Stimulated activated CD4-positive, alpha-beta T cell treated with anti-CD3 and anti-CD28 coated beads, Interleukin-1b, Interleukin-23, amount 100 ng/mL, for 24 hours (primary cell): ENCODE data around the gene ZNF618.

ENCODE experiments used
- DNase-seq, 4 experiments: peaks; one replicate each; pipeline ENCODE4 v3.0.0-alpha.2; 2020; ENCODE audit warnings: low read depth in 4 of 4, low spot score in 1 of 4

Gene ZNF618

GRCh38 chr9:113882181-113882580, 6.1 kb downstream of the ZNF618 start:
- DNase-seq = no peak

GRCh38 chr9:113882636-113883164, 6.6 kb downstream of the ZNF618 start:
- no peak for DNase-seq

- no peak for DNase-seq
Measured at GRCh38 chr9:113885183-113886025, 9.3 kb downstream of the ZNF618 start.

- no peak for DNase-seq
Measured at GRCh38 chr9:113886026-113886369, 9.9 kb downstream of the ZNF618 start.

DNA sequence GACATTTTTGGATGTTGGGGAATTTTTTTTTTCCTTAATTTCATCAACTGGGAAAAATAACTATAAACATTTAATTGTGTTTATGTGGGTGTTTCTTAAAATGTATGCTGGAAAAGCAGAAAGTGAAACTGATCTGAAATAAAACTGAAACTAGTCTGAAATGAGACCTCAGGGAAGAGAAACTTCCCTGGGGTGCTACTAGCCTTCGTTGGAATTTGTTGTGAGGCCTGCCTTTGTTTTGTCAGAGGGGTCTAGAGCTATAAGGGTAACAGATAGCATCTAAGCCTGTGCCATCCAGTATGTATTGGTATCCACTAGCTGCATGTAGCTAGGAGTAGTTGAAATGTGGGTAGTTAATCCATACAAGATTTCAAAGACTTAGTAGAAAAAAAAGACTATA, 10.4 kb downstream of the ZNF618 start:
- DNase-seq = no peak

- no peak for DNase-seq
Measured at GRCh38 chr9:113886933-113887332, 10.8 kb downstream of the ZNF618 start.

GRCh38 chr9:113887436-113887835, 11.3 kb downstream of the ZNF618 start:
- no peak for DNase-seq

DNA sequence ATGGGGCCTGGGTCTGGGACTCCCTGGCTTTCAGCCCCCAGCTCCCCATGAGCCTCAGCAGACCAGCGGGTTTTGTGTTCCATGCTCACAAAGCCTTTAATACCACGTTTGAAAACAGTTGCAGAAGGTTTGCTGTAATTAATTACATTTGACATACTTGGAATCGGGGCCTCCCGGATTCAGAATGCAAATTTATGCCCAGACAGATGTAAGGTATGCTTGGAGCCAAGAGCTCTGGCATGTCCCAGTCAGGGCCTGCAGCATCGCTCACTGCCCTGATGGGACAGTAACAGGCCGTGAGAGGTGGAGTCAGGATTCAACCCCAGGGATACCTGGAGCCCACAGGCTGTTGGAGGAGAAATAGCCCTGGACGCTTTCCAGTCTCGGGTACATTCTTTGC, 12.2 kb downstream of the ZNF618 start:
- DNase-seq = no peak

- DNase-seq = no peak
Measured at GRCh38 chr9:113888976-113889375, 12.9 kb downstream of the ZNF618 start.

DNA sequence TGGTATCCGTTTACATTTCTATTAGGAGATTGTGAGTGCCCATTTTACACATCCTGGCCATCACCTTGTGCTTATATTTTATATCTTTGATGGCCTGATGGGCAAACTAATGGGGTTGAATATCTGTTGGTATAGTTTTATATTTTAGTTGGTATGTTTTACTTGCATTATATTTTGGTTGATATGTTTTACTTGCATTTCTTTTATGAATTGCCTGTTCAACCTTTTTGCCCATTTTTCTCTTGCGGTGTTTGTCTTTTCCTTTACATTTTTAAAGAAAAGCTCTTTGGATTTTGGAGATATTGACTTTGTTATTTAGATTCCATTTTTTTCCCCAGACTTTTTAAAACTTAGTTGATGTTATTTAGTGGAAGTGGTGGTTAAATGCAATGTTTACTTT, 14.6 kb downstream of the ZNF618 start:
- DNase-seq = no peak

DNA sequence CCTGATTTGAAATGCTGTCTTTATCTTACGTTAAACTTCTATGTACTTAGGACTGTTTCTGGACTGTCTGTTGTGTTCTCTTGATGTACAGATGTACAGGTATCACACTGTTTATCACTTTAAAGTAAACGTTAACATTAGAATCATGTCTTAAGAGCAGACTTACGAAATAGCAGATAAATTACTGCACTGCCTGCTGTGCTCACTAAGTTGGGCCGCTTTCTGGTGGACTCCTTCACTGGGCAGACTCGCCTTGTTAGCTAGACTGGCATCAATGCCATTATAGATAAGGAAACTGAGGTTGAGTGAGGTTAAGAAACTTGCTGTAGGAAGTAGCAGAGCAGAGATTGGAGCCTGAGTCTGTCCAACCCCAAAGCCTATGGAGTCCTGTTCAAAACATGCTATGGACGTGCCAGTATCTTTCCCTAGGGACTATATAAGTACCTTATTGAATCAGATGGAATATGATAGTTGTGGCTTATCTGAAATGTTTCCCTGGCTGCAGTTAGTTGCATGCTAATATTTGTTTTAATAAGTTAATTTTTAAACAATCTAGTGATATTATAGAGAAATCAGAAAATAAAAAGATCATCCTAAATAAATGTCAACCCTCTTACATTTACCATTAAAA, 16.9 kb downstream of the ZNF618 start:
- no peak for DNase-seq

- DNase-seq = no peak
Measured at GRCh38 chr9:113894166-113894565, 18.1 kb downstream of the ZNF618 start.

- DNase-seq = no peak
Measured at GRCh38 chr9:113895526-113895925, 19.4 kb downstream of the ZNF618 start.

GRCh38 chr9:113896713-113897112, 20.6 kb downstream of the ZNF618 start:
- no peak for DNase-seq

DNA sequence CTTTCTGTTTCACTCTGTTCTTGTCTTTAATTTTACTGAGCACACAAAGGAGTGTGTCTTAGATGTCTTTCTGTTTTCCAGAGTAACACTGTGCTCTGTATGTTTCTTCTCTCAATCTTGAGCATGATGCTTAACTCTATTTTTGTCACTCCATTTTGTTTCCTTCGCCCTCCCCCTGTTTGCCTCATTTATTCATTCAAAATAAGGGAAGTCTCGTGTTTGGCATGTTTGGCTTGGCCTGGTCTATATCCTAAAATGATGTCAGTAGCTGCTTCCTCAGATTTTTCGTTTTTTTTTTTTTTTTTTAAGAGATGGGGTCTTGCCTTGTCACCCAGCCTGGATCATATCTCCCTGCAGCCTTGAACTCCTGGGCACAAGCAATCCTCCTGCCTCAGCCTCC, 22.0 kb downstream of the ZNF618 start:
- no peak for DNase-seq

GRCh38 chr9:113898596-113898995, 22.5 kb downstream of the ZNF618 start:
- DNase-seq = no peak

- no peak for DNase-seq
Measured at GRCh38 chr9:113899205-113899604, 23.1 kb downstream of the ZNF618 start.

- DNase-seq = no peak
Measured at GRCh38 chr9:113901221-113901688, 25.1 kb downstream of the ZNF618 start.

DNA sequence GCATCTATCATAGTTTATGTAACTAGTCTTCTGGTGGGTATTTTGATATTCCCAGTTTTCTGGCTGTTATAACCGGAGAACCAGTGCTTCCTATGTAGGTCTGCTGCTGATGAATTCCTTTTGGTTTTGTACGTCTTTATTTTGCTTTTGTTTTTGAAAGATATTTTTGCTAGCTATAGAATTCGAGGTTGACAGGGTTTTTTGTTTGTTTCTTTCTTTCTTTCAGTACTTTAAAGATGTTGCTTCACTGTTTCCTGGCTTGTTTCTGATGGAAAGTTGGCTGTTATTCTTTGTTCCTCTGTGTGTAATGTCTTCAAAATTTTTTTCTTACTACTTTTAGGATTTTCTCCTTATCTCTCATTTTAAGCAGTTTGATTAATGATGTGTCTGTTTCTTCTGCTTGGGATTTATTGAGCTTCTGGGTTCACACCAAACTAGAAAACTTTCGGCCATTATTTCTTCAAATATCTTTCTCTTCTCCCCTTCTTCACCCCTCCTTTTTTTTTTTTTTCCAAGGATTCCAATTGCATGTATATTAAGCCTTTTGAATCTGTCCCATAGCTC, 27.5 kb downstream of the ZNF618 start:
- DNase-seq = no peak

- no peak for DNase-seq
Measured at GRCh38 chr9:113906411-113907110, 30.5 kb downstream of the ZNF618 start.

GRCh38 chr9:113907282-113907681, 31.2 kb downstream of the ZNF618 start:
- DNase-seq = no peak

GRCh38 chr9:113909421-113909820, 33.3 kb downstream of the ZNF618 start:
- no peak for DNase-seq
